ENCODE data around the gene HPSE2. TPM values are rescaled to one million over a fixed set of nuclear protein-coding genes. Genes with fewer than 3 reads are reported as not detected.
A peak's percentile ranks its signal among the peaks of the same experiment; 100 is the strongest.

The HPSE2 gene
- total RNA-seq, 1 donor from 2014 or later: not detected

- DNase-seq (ENCODE audit: low spot score): no peak
- H3K4me3 Mint-ChIP-seq (ENCODE audit: low read depth): no peak overlapping the region
- no peaks in the 10 kb centered on the region for H3K9me3 Mint-ChIP-seq
- no peaks in the 10 kb centered on the region for H3K36me3 Mint-ChIP-seq (ENCODE audit: low read depth)
- peaks cover 2% of the 10 kb centered on the region for H3K27me3 Mint-ChIP-seq (ENCODE audit: low read depth)
- H3K27ac Mint-ChIP-seq: no peak overlapping the region
- intact Hi-C loops (cut with micrococcal nuclease): no loop called here
- H3K4me1 Mint-ChIP-seq (ENCODE audit: low read depth): no peaks in the 10 kb centered on the region
Measured at GRCh38 chr10:98486421-98486820, 749.2 kb downstream of the HPSE2 start.

GRCh38 chr10:98485959-98486358 lies 749.7 kb downstream of the HPSE2 start:
- Mint-ChIP-seq H3K9me3 (no peaks in the 10 kb centered on the region), H3K4me3 (ENCODE audit: low read depth) (no peak overlapping the region), H3K27me3 (ENCODE audit: low read depth) (peaks cover 2% of the 10 kb centered on the region), H3K36me3 (ENCODE audit: low read depth) (no peaks in the 10 kb centered on the region), H3K27ac (no peak overlapping the region), H3K4me1 (ENCODE audit: low read depth) (no peaks in the 10 kb centered on the region)
- DNase-seq (ENCODE audit: low spot score): no peak
- intact Hi-C loops (cut with micrococcal nuclease): no loop called here

- no peak for DNase-seq (ENCODE audit: low spot score)
Measured at GRCh38 chr10:98483658-98484057, 752.0 kb downstream of the HPSE2 start.

GRCh38 chr10:98482096-98482495 lies 753.6 kb downstream of the HPSE2 start:
- H3K9me3 Mint-ChIP-seq: no peaks in the 10 kb centered on the region
- no peak overlapping the region for H3K27ac Mint-ChIP-seq
- intact Hi-C loops (cut with micrococcal nuclease): no loop called here
- no peak for DNase-seq (ENCODE audit: low spot score)
- peaks cover 3% of the 10 kb centered on the region for H3K27me3 Mint-ChIP-seq (ENCODE audit: low read depth)
- H3K4me1 Mint-ChIP-seq (ENCODE audit: low read depth): no peaks in the 10 kb centered on the region
- H3K4me3 Mint-ChIP-seq (ENCODE audit: low read depth): no peak overlapping the region
- no peaks in the 10 kb centered on the region for H3K36me3 Mint-ChIP-seq (ENCODE audit: low read depth)

More at GRCh38 chr10:98483658-98484057, 752.0 kb downstream of the HPSE2 start:
- Mint-ChIP-seq H3K27me3 (ENCODE audit: low read depth) (peaks cover 3% of the 10 kb centered on the region), H3K27ac (no peak overlapping the region), H3K4me1 (ENCODE audit: low read depth) (no peaks in the 10 kb centered on the region), H3K9me3 (no peaks in the 10 kb centered on the region), H3K36me3 (ENCODE audit: low read depth) (no peaks in the 10 kb centered on the region), H3K4me3 (ENCODE audit: low read depth) (no peak overlapping the region)
- intact Hi-C loops (cut with micrococcal nuclease): no loop called here

GRCh38 chr10:98481404-98481945 lies 754.2 kb downstream of the HPSE2 start:
- peaks cover 3% of the 10 kb centered on the region for H3K27me3 Mint-ChIP-seq (ENCODE audit: low read depth)
- no peaks in the 10 kb centered on the region for H3K9me3 Mint-ChIP-seq
- DNase-seq (ENCODE audit: low spot score): no peak
- H3K4me1 Mint-ChIP-seq (ENCODE audit: low read depth): no peaks in the 10 kb centered on the region
- intact Hi-C loops (cut with micrococcal nuclease): no loop called here
- H3K27ac Mint-ChIP-seq: no peak overlapping the region
- no peak overlapping the region for H3K4me3 Mint-ChIP-seq (ENCODE audit: low read depth)
- H3K36me3 Mint-ChIP-seq (ENCODE audit: low read depth): no peaks in the 10 kb centered on the region

DNA sequence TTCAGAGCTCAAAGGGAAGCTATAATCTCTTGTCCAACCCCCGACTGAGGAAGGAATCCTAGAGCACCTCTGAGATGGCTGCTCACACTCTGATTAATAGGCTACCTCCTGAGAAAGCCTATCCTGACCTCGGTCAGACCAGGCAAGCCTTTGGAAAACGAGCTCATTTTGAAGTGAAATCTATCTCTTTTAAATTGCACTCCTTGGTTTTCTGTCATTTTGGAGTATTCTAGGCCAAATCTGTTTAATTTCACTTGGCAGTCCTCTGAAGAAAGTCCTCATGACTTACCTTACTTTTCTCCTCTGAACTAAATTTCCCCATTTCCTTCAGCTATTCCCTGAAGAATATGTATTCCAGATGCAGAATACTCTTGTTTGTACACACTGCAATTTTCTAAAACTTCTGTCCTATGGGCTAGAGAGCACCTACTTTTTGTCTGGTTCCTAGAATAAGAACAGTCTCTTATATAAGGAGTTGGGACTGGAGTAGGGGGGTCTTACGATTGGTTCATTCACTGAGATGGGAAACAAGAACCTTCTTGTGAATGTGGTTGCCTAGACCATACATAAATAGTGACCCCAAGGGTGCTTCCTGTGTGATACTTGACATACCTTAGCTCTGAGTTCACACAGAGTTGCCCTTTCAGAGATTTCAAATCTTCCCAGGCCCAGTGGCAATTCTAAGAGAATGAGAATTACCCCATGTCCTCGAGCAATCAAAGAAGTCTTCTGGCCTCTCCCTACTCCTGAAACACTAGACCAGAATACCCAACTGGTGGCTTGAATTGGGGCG lies 757.0 kb downstream of the HPSE2 start:
- intact Hi-C loops (cut with micrococcal nuclease): no loop called here
- peaks cover 3% of the 10 kb centered on the region for H3K4me1 Mint-ChIP-seq (ENCODE audit: low read depth)

GRCh38 chr10:98477861-98478260 lies 757.8 kb downstream of the HPSE2 start:
- Mint-ChIP-seq H3K4me3 (ENCODE audit: low read depth) (no peak overlapping the region), H3K27ac (no peak overlapping the region), H3K36me3 (ENCODE audit: low read depth) (no peaks in the 10 kb centered on the region), H3K4me1 (ENCODE audit: low read depth) (peaks cover 3% of the 10 kb centered on the region), H3K27me3 (ENCODE audit: low read depth) (peaks cover 5% of the 10 kb centered on the region), H3K9me3 (no peaks in the 10 kb centered on the region)
- DNase-seq (ENCODE audit: low spot score): no peak
- intact Hi-C loops (cut with micrococcal nuclease): no loop called here

More for the DNA sequence above, 757.0 kb downstream of the HPSE2 start:
- no peak for DNase-seq (ENCODE audit: low spot score)
- H3K36me3 Mint-ChIP-seq (ENCODE audit: low read depth): no peaks in the 10 kb centered on the region
- H3K9me3 Mint-ChIP-seq: no peaks in the 10 kb centered on the region
- no peak overlapping the region for H3K27ac Mint-ChIP-seq
- peaks cover 5% of the 10 kb centered on the region for H3K27me3 Mint-ChIP-seq (ENCODE audit: low read depth)
- no peak overlapping the region for H3K4me3 Mint-ChIP-seq (ENCODE audit: low read depth)

DNA sequence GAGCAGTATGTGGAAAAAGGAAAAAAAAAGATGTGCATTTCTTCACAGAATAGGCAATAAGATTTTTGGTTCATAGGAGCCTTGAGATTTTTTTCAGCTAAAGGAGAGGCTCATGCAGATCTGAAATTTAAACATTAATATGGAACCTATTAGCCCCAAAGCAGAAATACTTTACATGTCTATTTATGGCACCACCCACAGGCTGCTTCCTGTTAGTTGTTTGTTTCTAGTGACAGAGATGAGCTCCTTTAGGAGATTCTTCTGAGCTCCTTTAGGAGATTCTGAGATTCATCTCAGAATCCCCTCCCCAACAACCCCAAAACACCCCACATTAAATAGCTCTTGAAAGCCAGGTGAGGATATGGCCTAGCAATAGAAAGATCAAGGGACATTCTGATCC lies 761.0 kb downstream of the HPSE2 start:
- H3K36me3 Mint-ChIP-seq (ENCODE audit: low read depth): no peaks in the 10 kb centered on the region

DNA sequence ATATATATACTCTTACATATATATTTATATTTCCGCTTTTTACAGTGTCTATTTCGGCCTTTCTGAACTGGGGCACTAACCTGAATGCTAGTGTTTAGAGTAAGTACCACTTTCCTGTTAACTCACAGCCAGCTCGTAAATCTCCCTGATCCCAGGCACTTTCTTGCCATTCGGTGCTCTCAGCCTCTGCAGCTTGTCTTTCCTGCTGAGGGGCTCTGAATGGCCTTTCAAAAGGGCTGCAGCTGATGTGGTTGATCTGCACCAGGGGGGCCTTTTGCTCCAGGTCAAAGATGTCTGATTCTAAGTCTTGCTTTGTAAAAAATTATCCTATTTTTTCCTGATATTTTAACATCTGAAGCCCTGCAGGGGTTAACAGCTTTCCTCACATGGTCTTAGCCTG lies 763.5 kb downstream of the HPSE2 start:
- H3K4me3 Mint-ChIP-seq (ENCODE audit: low read depth): no peak overlapping the region
- no peak overlapping the region for H3K27ac Mint-ChIP-seq
- H3K27me3 Mint-ChIP-seq (ENCODE audit: low read depth): peaks cover 37% of the 10 kb centered on the region
- no peaks in the 10 kb centered on the region for H3K9me3 Mint-ChIP-seq
- H3K36me3 Mint-ChIP-seq (ENCODE audit: low read depth): no peaks in the 10 kb centered on the region
- peaks cover 10% of the 10 kb centered on the region for H3K4me1 Mint-ChIP-seq (ENCODE audit: low read depth)
- no peak for DNase-seq (ENCODE audit: low spot score)
- intact Hi-C loops (cut with micrococcal nuclease): no loop called here

More for the DNA sequence above, 761.0 kb downstream of the HPSE2 start:
- H3K4me3 Mint-ChIP-seq (ENCODE audit: low read depth): no peak overlapping the region
- peaks cover 3% of the 10 kb centered on the region for H3K4me1 Mint-ChIP-seq (ENCODE audit: low read depth)
- no peaks in the 10 kb centered on the region for H3K9me3 Mint-ChIP-seq
- peaks cover 23% of the 10 kb centered on the region for H3K27me3 Mint-ChIP-seq (ENCODE audit: low read depth)
- H3K27ac Mint-ChIP-seq: no peak overlapping the region
- intact Hi-C loops (cut with micrococcal nuclease): no loop called here
- no peak for DNase-seq (ENCODE audit: low spot score)

- peaks cover 13% of the 10 kb centered on the region for H3K4me1 Mint-ChIP-seq (ENCODE audit: low read depth)
- H3K4me3 Mint-ChIP-seq (ENCODE audit: low read depth): no peak overlapping the region
- DNase-seq (ENCODE audit: low spot score): no peak
- H3K27me3 Mint-ChIP-seq (ENCODE audit: low read depth): peaks cover 40% of the 10 kb centered on the region
- H3K36me3 Mint-ChIP-seq (ENCODE audit: low read depth): no peaks in the 10 kb centered on the region
- intact Hi-C loops (cut with micrococcal nuclease): no loop called here
- no peaks in the 10 kb centered on the region for H3K9me3 Mint-ChIP-seq
- no peak overlapping the region for H3K27ac Mint-ChIP-seq
Measured at GRCh38 chr10:98470850-98471249, 764.8 kb downstream of the HPSE2 start.

DNA sequence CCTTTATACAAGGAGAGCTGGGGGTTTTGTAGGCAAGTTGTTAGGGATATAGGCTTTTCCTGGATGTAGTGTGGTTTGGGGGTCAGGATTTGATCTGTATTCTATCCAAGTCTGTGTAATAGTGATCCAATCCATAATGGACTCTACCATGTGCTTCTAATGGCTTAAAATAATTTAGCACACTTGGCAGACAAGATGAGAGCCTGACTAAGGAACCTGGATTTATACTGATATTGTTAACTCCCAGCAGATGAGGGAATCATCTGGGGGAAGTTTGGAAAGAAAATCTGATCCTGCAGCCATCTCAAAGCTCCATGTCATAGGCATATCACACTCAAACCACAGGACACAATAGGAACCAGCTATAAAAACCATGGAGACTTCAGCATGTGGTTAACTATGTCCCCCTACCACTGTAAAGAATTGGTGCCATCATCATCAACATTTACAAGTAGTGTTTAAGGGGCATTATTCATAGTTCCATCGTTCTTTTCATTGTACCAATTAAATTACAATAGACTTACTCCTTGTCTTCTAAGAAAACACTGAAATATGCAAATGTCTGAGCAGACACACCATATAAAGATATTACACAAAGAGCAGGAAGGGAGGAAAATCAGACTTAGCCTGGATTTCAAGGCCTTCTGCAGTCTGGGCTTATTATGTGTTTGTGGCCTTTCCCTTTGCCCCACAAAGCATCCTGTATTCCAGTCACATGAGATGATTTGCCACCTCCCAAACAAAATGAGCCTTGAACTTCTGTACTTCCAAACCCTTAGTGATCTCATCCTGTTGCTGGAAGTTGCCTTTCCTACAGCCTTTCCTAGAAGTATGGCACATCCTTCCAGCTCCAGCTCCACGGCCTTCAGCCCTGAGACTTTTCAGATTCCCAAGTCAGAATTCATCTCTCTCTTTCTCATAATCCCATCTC lies 766.4 kb downstream of the HPSE2 start:
- Mint-ChIP-seq H3K9me3 (no peaks in the 10 kb centered on the region), H3K4me1 (ENCODE audit: low read depth) (peaks cover 14% of the 10 kb centered on the region), H3K4me3 (ENCODE audit: low read depth) (no peak overlapping the region), H3K27ac (no peak overlapping the region), H3K36me3 (ENCODE audit: low read depth) (no peaks in the 10 kb centered on the region), H3K27me3 (ENCODE audit: low read depth) (peaks cover 42% of the 10 kb centered on the region)
- intact Hi-C loops (cut with micrococcal nuclease): loop anchor here (5.0 kb wide), 1 partner anchor 573 kb away; no protein-coding TSS in a partner anchor
- DNase-seq (ENCODE audit: low spot score): no peak

DNA sequence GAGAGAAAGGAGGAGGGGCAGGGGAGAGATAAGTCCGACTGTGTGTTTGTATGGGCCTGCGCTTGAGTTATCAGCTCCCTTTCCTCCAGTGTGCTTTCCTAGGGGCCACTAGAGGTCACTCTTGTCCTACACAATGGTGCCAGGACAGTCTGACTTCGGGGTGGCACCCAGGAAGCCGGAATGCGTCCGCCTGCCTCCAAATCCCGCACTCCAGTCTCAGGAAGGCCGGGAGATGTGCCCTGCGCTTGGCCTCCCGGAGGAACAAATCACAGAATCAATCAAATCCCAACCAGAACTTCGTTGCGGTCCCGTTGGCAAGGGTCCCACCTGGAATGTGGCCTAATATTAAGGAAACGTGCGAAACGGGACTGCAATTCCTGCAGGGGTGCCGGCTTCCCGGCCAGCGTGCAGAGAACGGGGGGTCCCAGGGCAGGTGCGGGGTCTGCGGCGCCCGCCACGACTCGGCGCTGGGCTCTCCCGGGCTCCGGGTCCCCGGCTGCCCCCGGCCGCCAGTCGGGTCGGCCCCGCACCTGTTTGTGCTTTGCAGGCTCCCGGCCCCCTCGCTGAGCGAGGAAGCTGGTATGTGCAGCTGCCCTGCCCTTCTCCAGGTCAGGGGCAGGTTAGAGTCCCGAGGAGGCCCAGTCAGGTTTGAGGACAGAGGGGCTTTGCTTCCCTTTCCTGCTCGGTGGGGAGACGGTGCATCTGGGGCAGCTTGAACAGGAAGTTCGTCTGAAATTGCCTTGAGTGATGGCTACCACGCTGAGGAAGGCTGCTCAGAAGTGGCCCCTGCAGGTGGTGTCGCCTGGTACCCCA lies 767.9 kb downstream of the HPSE2 start:
- Mint-ChIP-seq H3K36me3 (ENCODE audit: low read depth) (no peaks in the 10 kb centered on the region), H3K27me3 (ENCODE audit: low read depth) (peaks cover 39% of the 10 kb centered on the region), H3K27ac (no peak overlapping the region), H3K4me3 (ENCODE audit: low read depth) (peak overlapping the region; percentile 85), H3K4me1 (ENCODE audit: low read depth) (peaks cover 13% of the 10 kb centered on the region), H3K9me3 (no peaks in the 10 kb centered on the region)
- intact Hi-C loops (cut with micrococcal nuclease): loop anchor here (1.0 to 5.0 kb wide), 3 partner anchors 197 to 779 kb away; no protein-coding TSS in a partner anchor
- peak; percentile 45 for DNase-seq (ENCODE audit: low spot score)

Data from activated T-helper 2 cell treated with anti-CD3 and anti-CD28 coated beads, Interferon-gamma antibody, Interleukin-2, Interleukin-4, amounts not matched to agents 10 μg/mL and 5 μg/mL and 100 μg/mL, durations not matched to agents 14 hours and 24 hours and 36 hours (primary cell).